HEK293 (cell line): ENCODE data around the gene OMA1.

Source experiments
- CTCF ChIA-PET: fragments of 350-600 bp; formaldehyde crosslinking; extraction: SDS; loops from one replicate; lab custom pipeline; 2021; ENCODE audit warnings: antibody characterized with exemption; lab: Yijun Ruan, JAX
- POLR2A ChIA-PET: fragments of 300-600 bp; formaldehyde crosslinking; extraction: SDS; loops from one replicate; lab custom pipeline; 2020; ENCODE audit warnings: antibody characterized with exemption, inconsistent platforms; lab: Yijun Ruan, JAX
- H3K27ac ChIP-seq: fragments of 200-500 bp; sonication (Bioruptor generic); 2 replicates; pipeline ENCODE4 v1.5.1; 2014; ENCODE audit warnings: low read depth, low read length, control low read depth, inconsistent platforms; ENCODE audit errors: extremely low read depth
- H3K36me3 ChIP-seq, 2 experiments: fragments of 200-500 bp in 1 of 2; sonication (Bioruptor generic) in 1 of 2; 1 replicate in 1 of 2; 2 replicates in 1 of 2; pipeline ENCODE4 v1.5.1; 2014 to 2017; ENCODE audit warnings: inconsistent platforms in 2 of 2, low read length in 2 of 2; ENCODE audit not compliant: control insufficient read depth in 2 of 2, insufficient read depth in 1 of 2
- H3K4me1 ChIP-seq: fragments of 200-500 bp; sonication (Bioruptor generic); 2 replicates; pipeline ENCODE4 v1.5.1; 2014; ENCODE audit warnings: mild to moderate bottlenecking, low read length, inconsistent platforms; ENCODE audit not compliant: control insufficient read depth, insufficient read depth
- H3K4me3 ChIP-seq: 2 replicates; pipeline ENCODE4 v1.5.1; 2011; ENCODE audit warnings: low read depth, mild to moderate bottlenecking, control low read depth, low read length, moderate library complexity
- H3K9me3 ChIP-seq: fragments of 200-500 bp; sonication (Bioruptor generic); 2 replicates; pipeline ENCODE4 v1.5.1; 2014; ENCODE audit warnings: low read depth, low read length, inconsistent platforms; ENCODE audit not compliant: control insufficient read depth, insufficient read depth
- ATF2 ChIP-seq: fragments of 450-650 bp; formaldehyde crosslinking; IDR thresholded peaks from 2 replicates; pipeline ENCODE4 v1.5.1; 2016; ENCODE audit warnings: missing biosample characterization, missing genetic modification characterization, low read depth
- CTCF ChIP-seq: fragments of 450-650 bp; formaldehyde crosslinking; IDR thresholded peaks from 2 replicates; pipeline ENCODE4 v1.5.1; 2016; ENCODE audit warnings: missing biosample characterization, missing genetic modification characterization
- IKZF3 ChIP-seq: fragments of 450-650 bp; IDR thresholded peaks from 2 replicates; pipeline ENCODE4 v1.5.0; 2018; ENCODE audit warnings: missing biosample characterization, mild to moderate bottlenecking, missing genetic modification characterization, moderate library complexity
- PATZ1 ChIP-seq: fragments of 450-650 bp; formaldehyde crosslinking; IDR thresholded peaks from 2 replicates; pipeline ENCODE4 v1.5.1; 2016; ENCODE audit warnings: missing biosample characterization, missing genetic modification characterization
- PRDM10 ChIP-seq: fragments of 450-650 bp; formaldehyde crosslinking; IDR thresholded peaks from 2 replicates; pipeline ENCODE4 v1.5.1; 2016; ENCODE audit warnings: missing biosample characterization, missing genetic modification characterization
- ZBTB26 ChIP-seq: fragments of 450-650 bp; formaldehyde crosslinking; optimal IDR thresholded peaks from 2 replicates; pipeline ENCODE3; 2016; ENCODE audit warnings: missing biosample characterization, mild to moderate bottlenecking, missing genetic modification characterization
- ZFP69B ChIP-seq: fragments of 450-650 bp; formaldehyde crosslinking; IDR thresholded peaks from 2 replicates; pipeline ENCODE4 v1.5.1; 2016; ENCODE audit warnings: missing biosample characterization, missing genetic modification characterization
- ZNF132 ChIP-seq: fragments of 450-650 bp; formaldehyde crosslinking; IDR thresholded peaks from 2 replicates; pipeline ENCODE4 v1.5.1; 2017; ENCODE audit warnings: missing biosample characterization, missing genetic modification characterization, borderline replicate concordance
- ZNF391 ChIP-seq: fragments of 450-650 bp; formaldehyde crosslinking; IDR thresholded peaks from 2 replicates; pipeline ENCODE4 v1.5.1; 2016; ENCODE audit warnings: low read depth, missing biosample characterization, missing genetic modification characterization, borderline replicate concordance
- ZNF423 ChIP-seq: fragments of 450-650 bp; formaldehyde crosslinking; IDR thresholded peaks from 2 replicates; pipeline ENCODE4 v1.5.1; 2016; ENCODE audit warnings: missing biosample characterization, missing genetic modification characterization
- ZNF501 ChIP-seq: fragments of 450-650 bp; formaldehyde crosslinking; IDR thresholded peaks from 2 replicates; pipeline ENCODE4 v1.5.1; 2016; ENCODE audit warnings: missing biosample characterization, missing genetic modification characterization
- ZNF626 ChIP-seq: fragments of 450-650 bp; sonication (Bioruptor Pico); formaldehyde crosslinking; IDR thresholded peaks from 2 replicates; pipeline ENCODE4 v1.5.1; 2018; ENCODE audit warnings: missing biosample characterization, missing genetic modification characterization, inconsistent platforms
- ZNF830 ChIP-seq: fragments of 450-650 bp; IDR thresholded peaks from 2 replicates; pipeline ENCODE4 v1.5.0; 2018; ENCODE audit warnings: missing biosample characterization, missing genetic modification characterization, low read depth, mild to moderate bottlenecking, moderate library complexity

Gene OMA1

GRCh38 chr1:58545591-58546519 lies 671 bp downstream of the OMA1 start (continued):
- TF ChIP-seq ZBTB26 (tag by site-specific recombination), result peak; percentile 49
- no peak for TF ChIP-seq ZNF423 (tag by site-specific recombination)
- no peak for TF ChIP-seq ZNF830 (tag by site-specific recombination)
- TF ChIP-seq PATZ1 (tag by site-specific recombination), result peak; percentile 78; the same call in 1 of the 2 replicates
- TF ChIP-seq PRDM10 (tag by site-specific recombination), result peak; percentile 59
- TF ChIP-seq ZNF132 (tag by site-specific recombination), result no peak
- TF ChIP-seq ZFP69B (tag by site-specific recombination), result no peak
- TF ChIP-seq ATF2 (tag by site-specific recombination), result no peak
- TF ChIP-seq, all 188 proteins: peak for 24

- Histone ChIP-seq H3K4me3 (no peak overlapping the region), H3K27ac (no peak overlapping the region), H3K36me3 (no peaks in the 10 kb centered on the region), H3K9me3 (no peaks in the 10 kb centered on the region), H3K4me1 (0 out of 2 replicates have a peak, but pooled peaks cover 3% of the 10 kb centered on the region)
- no peak for TF ChIP-seq ZNF501 (tag by site-specific recombination)
- TF ChIP-seq CTCF (tag by site-specific recombination), result no peak
- no peak for TF ChIP-seq ZNF391 (tag by site-specific recombination)
- TF ChIP-seq ZNF626, result no peak
- TF ChIP-seq IKZF3 (tag by site-specific recombination), result no peak
- CTCF ChIA-PET, result interaction anchor here (1.1 to 2.3 kb wide), 4 partner anchors 23 to 482 kb away, joined by 3 to 10 read pairs (median 7); no protein-coding TSS in a partner anchor
- POLR2A ChIA-PET, result no interaction called here
Observed at GRCh38 chr1:58543260-58543659, 3.3 kb downstream of the OMA1 start.
